HG03354 (cell line): ENCODE results near the gene CDCA5.

ENCODE experiments used
- ATAC-seq: cut with Tn5 transposase; IDR thresholded peaks from one replicate; pipeline ENCODE4 v1.9.1; 2021; ENCODE audit warnings: mild to moderate bottlenecking; ENCODE audit not compliant: unreplicated experiment, poor library complexity, severe bottlenecking

The CDCA5 gene

GRCh38 chr11:65083834-65084597 lies at the start of gene CDCA5, which contains the start of gene ZFPL1:
TSS of gene CDCA5 (minus strand) at chr11:65084040. CDS start at chr11:65083978, 62 bp downstream.
TSS of gene ZFPL1 (plus strand) at chr11:65084222. CDS start at chr11:65084699, 477 bp downstream.
- ATAC-seq = peak; percentile 78

GRCh38 chr11:65132988-65133700 lies 49.3 kb upstream of the CDCA5 start:
- ATAC-seq = no peak

- ATAC-seq = no peak
Observed at GRCh38 chr11:65132238-65132987, 48.6 kb upstream of the CDCA5 start.

- ATAC-seq = no peak
Observed at GRCh38 chr11:65131895-65132237, 48.0 kb upstream of the CDCA5 start.

GRCh38 chr11:65131417-65131776 lies 47.6 kb upstream of the CDCA5 start:
- no peak for ATAC-seq

- no peak for ATAC-seq
Observed at GRCh38 chr11:65130631-65131416, 47.0 kb upstream of the CDCA5 start.

- ATAC-seq = no peak
Observed at GRCh38 chr11:65129649-65130441, 46.0 kb upstream of the CDCA5 start.

GRCh38 chr11:65128182-65129145 lies 44.6 kb upstream of the CDCA5 start:
- no peak for ATAC-seq

- no peak for ATAC-seq
Observed at GRCh38 chr11:65127473-65128181, 43.8 kb upstream of the CDCA5 start.

- ATAC-seq = no peak
Observed at GRCh38 chr11:65126624-65127274, 42.9 kb upstream of the CDCA5 start.

- no peak for ATAC-seq
Observed at GRCh38 chr11:65125197-65126056, 41.6 kb upstream of the CDCA5 start.

GRCh38 chr11:65124480-65125196 lies 40.8 kb upstream of the CDCA5 start:
- ATAC-seq = no peak

- ATAC-seq = peak; percentile 67
Observed at GRCh38 chr11:65121865-65122696, 38.2 kb upstream of the CDCA5 start, which contains the start of the genes FAU and MRPL49. TSS of gene FAU (minus strand) at chr11:65122134. CDS start at chr11:65121813, 321 bp downstream. TSS of gene MRPL49 (plus strand) at chr11:65122321. CDS start at chr11:65122347, 26 bp downstream.

- ATAC-seq = no peak
Observed at GRCh38 chr11:65121447-65121864, 37.6 kb upstream of the CDCA5 start.
